ENCODE data around the gene INSR. TPM values are rescaled to one million over a fixed set of nuclear protein-coding genes. Genes with fewer than 3 reads are reported as not detected.
"Not testable (repeated sequence)": the region's sequence is repeated elsewhere in the genome, so short reads cannot be mapped to it uniquely, and the experiment has no call there.

INSR gene
- total RNA-seq, 2 donors from 2014 or later, result 44.6 to 52.9 TPM

GRCh38 chr19:7078008-7078407, 216.2 kb downstream of the INSR start:
- DNase-seq (no peak), ATAC-seq (no peak)
- intact Hi-C loops (cut with DNase I), result no loop called here

- no peak for DNase-seq
- ATAC-seq, result no peak
- intact Hi-C loops (cut with DNase I), result no loop called here
These were observed 218.1 kb downstream of the INSR start for GRCh38 chr19:7076151-7076550.

- intact Hi-C loops (cut with DNase I), result no loop called here
- ATAC-seq, result no peak
- DNase-seq, result no peak
These were observed 219.4 kb downstream of the INSR start for GRCh38 chr19:7074705-7075282.

GRCh38 chr19:7072541-7072940, 221.7 kb downstream of the INSR start:
- intact Hi-C loops (cut with DNase I), result no loop called here
- ATAC-seq, result no peak
- no peak for DNase-seq

- intact Hi-C loops (cut with DNase I), result no loop called here
- ATAC-seq (peak in 1 of 2 donors; percentile 6), DNase-seq (no peak)
These were observed 224.3 kb downstream of the INSR start for GRCh38 chr19:7069904-7070226.

GRCh38 chr19:7069042-7069903, 224.9 kb downstream of the INSR start, which contains the start of gene ZNF557:
Gene ZNF557 (plus strand): TSS chr19:7069703. CDS start chr19:7075075, 5,372 bp downstream.
- DNase-seq, result peak; percentile 100
- peak; percentile 100 for ATAC-seq
- intact Hi-C loops (cut with DNase I), result no loop called here

- DNase-seq (no peak), ATAC-seq (no peak)
- intact Hi-C loops (cut with DNase I), result no loop called here
These were observed 225.6 kb downstream of the INSR start for GRCh38 chr19:7068599-7068998.

- ATAC-seq, result no peak
- DNase-seq, result no peak
- intact Hi-C loops (cut with DNase I), result no loop called here
These were observed 226.5 kb downstream of the INSR start for GRCh38 chr19:7067716-7068115.

- DNase-seq; intact Hi-C loops (cut with DNase I): not testable (repeated sequence)
These were observed 227.1 kb downstream of the INSR start for GRCh38 chr19:7067122-7067521.

GRCh38 chr19:7063764-7064418, 230.3 kb downstream of the INSR start:
- intact Hi-C loops (cut with DNase I), result no loop called here
- no peak for DNase-seq
- ATAC-seq, result no peak

More at GRCh38 chr19:7067122-7067521, 227.1 kb downstream of the INSR start:
- ATAC-seq, result not testable (repeated sequence)

GRCh38 chr19:7063339-7063738, 230.9 kb downstream of the INSR start:
- DNase-seq (no peak), ATAC-seq (no peak)
- intact Hi-C loops (cut with DNase I), result no loop called here

Other genes starting within 250 kb of the INSR start
- gene MBD3L2, start 245.1 kb downstream of the INSR start, total RNA-seq, result not detected
- not detected for gene MBD3L3, start 235.7 kb downstream of the INSR start, total RNA-seq
- 1 to 10 TPM; 4.4 to 6.3 TPM for gene ZNF557, start 224.7 kb downstream of the INSR start, total RNA-seq
- 10 to 100 TPM in 1 of 2 donors, 1 to 10 TPM in 1; 9.9 to 11.7 TPM for gene ARHGEF18, start 54.5 kb upstream of the INSR start, total RNA-seq
- 1 to 10 TPM; 1.2 to 2.0 TPM for gene PEX11G, start 194.6 kb upstream of the INSR start, total RNA-seq
- gene ZNF358, start 221.7 kb upstream of the INSR start, total RNA-seq, result 10 to 100 TPM; 75.3 to 82.4 TPM
- gene MCOLN1, start 228.2 kb upstream of the INSR start, total RNA-seq, result 10 to 100 TPM; 21.2 to 25.0 TPM
- gene PNPLA6, start 241.3 kb upstream of the INSR start, total RNA-seq, result 10 to 100 TPM; 59.2 to 61.7 TPM